Bronchial epithelial cell (primary cell): Measurements from ENCODE around the gene NRXN3. TPM values are rescaled to one million over a fixed set of nuclear protein-coding genes. Genes with fewer than 3 reads are reported as not detected.

Source experiments
- DNase-seq: peaks from one replicate; pipeline ENCODE4 v3.0.0-alpha.2; 2010; ENCODE audit warnings: low read depth
- FAIRE-seq: peaks from 2 replicates; lab custom pipeline; 2011; peaks lifted over from hg19 to GRCh38; lab: Jason Lieb, UNC
- H3K27me3 ChIP-seq: 2 replicates; pipeline ENCODE4 v1.5.1; 2011; ENCODE audit warnings: low read length; ENCODE audit not compliant: control insufficient read depth, insufficient read depth
- H3K36me3 ChIP-seq: 2 replicates; pipeline ENCODE4 v1.5.1; 2011; ENCODE audit warnings: low read length; ENCODE audit not compliant: control insufficient read depth, insufficient read depth
- H3K4me3 ChIP-seq: 2 replicates; pipeline ENCODE4 v1.5.1; 2011; ENCODE audit warnings: mild to moderate bottlenecking, low read depth, low read length, control low read depth
- CTCF ChIP-seq: IDR thresholded peaks from 2 replicates; pipeline ENCODE4 v1.5.1; 2011; ENCODE audit warnings: mild to moderate bottlenecking, moderate library complexity, low read length, control low read depth, inconsistent platforms; ENCODE audit not compliant: insufficient read depth, severe bottlenecking
- total RNA-seq: library from RNA; depleted of rRNA; stranded (reverse); fragments of >200 nt; gene quantifications from 2 replicates; pipeline ENCODE4 v1.2.1, GENCODE V29; 2014

The NRXN3 gene
- total RNA-seq, 1 donor from 2014 or later, result under 0.01 TPM

GRCh38 chr14:79805636-79806035, 1635.5 kb downstream of the NRXN3 start:
- DNase-seq (no peak), FAIRE-seq (no peak)
- Histone ChIP-seq H3K4me3 (no peak overlapping the region), H3K36me3 (no peaks in the 10 kb centered on the region), H3K27me3 (no peaks in the 10 kb centered on the region)
- no peak for TF ChIP-seq CTCF

GRCh38 chr14:79809849-79810612, 1639.9 kb downstream of the NRXN3 start:
- Histone ChIP-seq H3K4me3 (no peak overlapping the region), H3K27me3 (no peaks in the 10 kb centered on the region), H3K36me3 (no peaks in the 10 kb centered on the region)
- no peak for FAIRE-seq
- peak; percentile 14 for TF ChIP-seq CTCF
- peak; percentile 24 for DNase-seq

- no peaks in the 10 kb centered on the region for H3K27me3 ChIP-seq
- no peaks in the 10 kb centered on the region for H3K36me3 ChIP-seq
- no peak overlapping the region for H3K4me3 ChIP-seq
- TF ChIP-seq CTCF, result no peak
- FAIRE-seq, result no peak
- no peak for DNase-seq
These were observed 1650.8 kb downstream of the NRXN3 start for GRCh38 chr14:79820866-79821535.

- Histone ChIP-seq H3K36me3 (no peaks in the 10 kb centered on the region), H3K4me3 (no peak overlapping the region), H3K27me3 (no peaks in the 10 kb centered on the region)
- DNase-seq, result no peak
- TF ChIP-seq CTCF, result no peak
- no peak for FAIRE-seq
These were observed 1651.9 kb downstream of the NRXN3 start for GRCh38 chr14:79822034-79822433.

- no peak overlapping the region for H3K4me3 ChIP-seq
- FAIRE-seq (no peak), DNase-seq (peak; percentile 67)
- TF ChIP-seq CTCF, result no peak
- no peaks in the 10 kb centered on the region for H3K36me3 ChIP-seq
- H3K27me3 ChIP-seq, result no peaks in the 10 kb centered on the region
These were observed 1654.9 kb downstream of the NRXN3 start for GRCh38 chr14:79825046-79825521.
